ENCODE results near the gene ESPN. TPM values are rescaled to one million over a fixed set of nuclear protein-coding genes. Genes with fewer than 3 reads are reported as not detected.

ESPN gene
- total and polyA plus RNA-seq, 2 of the 8 experiments (the other 6 are each of a cell fraction or from before 2014, with no cell fraction given) = 5.2 to 16.3 TPM

DNA sequence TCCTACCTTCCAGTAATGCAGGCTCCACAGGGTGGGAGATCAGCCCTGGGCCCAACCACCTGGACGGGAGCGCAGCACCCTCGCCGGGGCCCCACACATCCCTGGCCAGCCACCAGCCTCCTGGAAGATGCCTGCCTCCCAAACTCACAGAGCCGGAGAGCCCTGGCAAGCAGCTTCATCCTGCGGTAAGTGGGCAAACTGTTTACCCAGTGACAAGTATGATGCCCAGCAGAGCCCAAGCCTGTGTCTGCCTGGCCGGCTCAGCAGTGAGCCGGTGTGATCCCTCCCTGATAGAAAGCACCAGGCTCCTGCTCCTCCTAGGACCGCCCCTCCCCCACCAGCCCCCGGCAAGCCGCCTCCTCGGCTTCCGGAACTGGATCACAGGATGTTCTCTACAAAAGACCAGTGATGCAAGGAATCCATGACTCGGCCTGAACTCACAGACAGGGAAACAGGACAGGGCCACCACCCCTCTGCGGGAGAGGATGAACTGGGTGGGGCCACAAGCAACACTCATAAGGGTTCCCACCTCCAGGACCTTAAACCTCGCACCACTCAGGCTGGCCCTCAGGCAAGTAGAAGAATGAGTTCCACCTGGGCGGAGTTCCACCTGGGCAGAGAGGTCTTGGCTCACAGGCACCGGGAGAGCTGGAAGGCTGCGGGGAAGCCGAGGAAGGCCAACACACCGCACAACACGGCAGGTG is 38.9 kb upstream of the ESPN start (continued):
- TF ChIP-seq, protein P1, sequence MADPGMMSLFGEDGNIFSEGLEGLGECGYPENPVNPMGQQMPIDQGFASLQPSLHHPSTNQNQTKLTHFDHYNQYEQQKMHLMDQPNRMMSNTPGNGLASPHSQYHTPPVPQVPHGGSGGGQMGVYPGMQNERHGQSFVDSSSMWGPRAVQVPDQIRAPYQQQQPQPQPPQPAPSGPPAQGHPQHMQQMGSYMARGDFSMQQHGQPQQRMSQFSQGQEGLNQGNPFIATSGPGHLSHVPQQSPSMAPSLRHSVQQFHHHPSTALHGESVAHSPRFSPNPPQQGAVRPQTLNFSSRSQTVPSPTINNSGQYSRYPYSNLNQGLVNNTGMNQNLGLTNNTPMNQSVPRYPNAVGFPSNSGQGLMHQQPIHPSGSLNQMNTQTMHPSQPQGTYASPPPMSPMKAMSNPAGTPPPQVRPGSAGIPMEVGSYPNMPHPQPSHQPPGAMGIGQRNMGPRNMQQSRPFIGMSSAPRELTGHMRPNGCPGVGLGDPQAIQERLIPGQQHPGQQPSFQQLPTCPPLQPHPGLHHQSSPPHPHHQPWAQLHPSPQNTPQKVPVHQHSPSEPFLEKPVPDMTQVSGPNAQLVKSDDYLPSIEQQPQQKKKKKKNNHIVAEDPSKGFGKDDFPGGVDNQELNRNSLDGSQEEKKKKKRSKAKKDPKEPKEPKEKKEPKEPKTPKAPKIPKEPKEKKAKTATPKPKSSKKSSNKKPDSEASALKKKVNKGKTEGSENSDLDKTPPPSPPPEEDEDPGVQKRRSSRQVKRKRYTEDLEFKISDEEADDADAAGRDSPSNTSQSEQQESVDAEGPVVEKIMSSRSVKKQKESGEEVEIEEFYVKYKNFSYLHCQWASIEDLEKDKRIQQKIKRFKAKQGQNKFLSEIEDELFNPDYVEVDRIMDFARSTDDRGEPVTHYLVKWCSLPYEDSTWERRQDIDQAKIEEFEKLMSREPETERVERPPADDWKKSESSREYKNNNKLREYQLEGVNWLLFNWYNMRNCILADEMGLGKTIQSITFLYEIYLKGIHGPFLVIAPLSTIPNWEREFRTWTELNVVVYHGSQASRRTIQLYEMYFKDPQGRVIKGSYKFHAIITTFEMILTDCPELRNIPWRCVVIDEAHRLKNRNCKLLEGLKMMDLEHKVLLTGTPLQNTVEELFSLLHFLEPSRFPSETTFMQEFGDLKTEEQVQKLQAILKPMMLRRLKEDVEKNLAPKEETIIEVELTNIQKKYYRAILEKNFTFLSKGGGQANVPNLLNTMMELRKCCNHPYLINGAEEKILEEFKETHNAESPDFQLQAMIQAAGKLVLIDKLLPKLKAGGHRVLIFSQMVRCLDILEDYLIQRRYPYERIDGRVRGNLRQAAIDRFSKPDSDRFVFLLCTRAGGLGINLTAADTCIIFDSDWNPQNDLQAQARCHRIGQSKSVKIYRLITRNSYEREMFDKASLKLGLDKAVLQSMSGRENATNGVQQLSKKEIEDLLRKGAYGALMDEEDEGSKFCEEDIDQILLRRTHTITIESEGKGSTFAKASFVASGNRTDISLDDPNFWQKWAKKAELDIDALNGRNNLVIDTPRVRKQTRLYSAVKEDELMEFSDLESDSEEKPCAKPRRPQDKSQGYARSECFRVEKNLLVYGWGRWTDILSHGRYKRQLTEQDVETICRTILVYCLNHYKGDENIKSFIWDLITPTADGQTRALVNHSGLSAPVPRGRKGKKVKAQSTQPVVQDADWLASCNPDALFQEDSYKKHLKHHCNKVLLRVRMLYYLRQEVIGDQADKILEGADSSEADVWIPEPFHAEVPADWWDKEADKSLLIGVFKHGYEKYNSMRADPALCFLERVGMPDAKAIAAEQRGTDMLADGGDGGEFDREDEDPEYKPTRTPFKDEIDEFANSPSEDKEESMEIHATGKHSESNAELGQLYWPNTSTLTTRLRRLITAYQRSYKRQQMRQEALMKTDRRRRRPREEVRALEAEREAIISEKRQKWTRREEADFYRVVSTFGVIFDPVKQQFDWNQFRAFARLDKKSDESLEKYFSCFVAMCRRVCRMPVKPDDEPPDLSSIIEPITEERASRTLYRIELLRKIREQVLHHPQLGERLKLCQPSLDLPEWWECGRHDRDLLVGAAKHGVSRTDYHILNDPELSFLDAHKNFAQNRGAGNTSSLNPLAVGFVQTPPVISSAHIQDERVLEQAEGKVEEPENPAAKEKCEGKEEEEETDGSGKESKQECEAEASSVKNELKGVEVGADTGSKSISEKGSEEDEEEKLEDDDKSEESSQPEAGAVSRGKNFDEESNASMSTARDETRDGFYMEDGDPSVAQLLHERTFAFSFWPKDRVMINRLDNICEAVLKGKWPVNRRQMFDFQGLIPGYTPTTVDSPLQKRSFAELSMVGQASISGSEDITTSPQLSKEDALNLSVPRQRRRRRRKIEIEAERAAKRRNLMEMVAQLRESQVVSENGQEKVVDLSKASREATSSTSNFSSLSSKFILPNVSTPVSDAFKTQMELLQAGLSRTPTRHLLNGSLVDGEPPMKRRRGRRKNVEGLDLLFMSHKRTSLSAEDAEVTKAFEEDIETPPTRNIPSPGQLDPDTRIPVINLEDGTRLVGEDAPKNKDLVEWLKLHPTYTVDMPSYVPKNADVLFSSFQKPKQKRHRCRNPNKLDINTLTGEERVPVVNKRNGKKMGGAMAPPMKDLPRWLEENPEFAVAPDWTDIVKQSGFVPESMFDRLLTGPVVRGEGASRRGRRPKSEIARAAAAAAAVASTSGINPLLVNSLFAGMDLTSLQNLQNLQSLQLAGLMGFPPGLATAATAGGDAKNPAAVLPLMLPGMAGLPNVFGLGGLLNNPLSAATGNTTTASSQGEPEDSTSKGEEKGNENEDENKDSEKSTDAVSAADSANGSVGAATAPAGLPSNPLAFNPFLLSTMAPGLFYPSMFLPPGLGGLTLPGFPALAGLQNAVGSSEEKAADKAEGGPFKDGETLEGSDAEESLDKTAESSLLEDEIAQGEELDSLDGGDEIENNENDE (IDR thresholded peaks at IDR 0.05; ENCODE audit: insufficient replicate concordance, low read length) = no peak
- TF ChIP-seq TAF1 (IDR thresholded peaks at IDR 0.05; ENCODE audit: low read depth, low read length) = peak; percentile 59; the same call in 1 of the 2 replicates
- no peak for TF ChIP-seq GTF2F1 (IDR thresholded peaks at IDR 0.05; ENCODE audit: borderline replicate concordance, low read depth, low read length)
- no peak for TF ChIP-seq ATF3 (IDR thresholded peaks at IDR 0.05; ENCODE audit: insufficient read depth, low read depth, low read length)
- TF ChIP-seq KDM1A (IDR thresholded peaks at IDR 0.05; ENCODE audit: borderline replicate concordance, low read length) = no peak; the same call in 1 of the 2 replicates
- no peak; the same call in 1 of the 2 replicates for TF ChIP-seq PHF8 (conservative IDR thresholded peaks at IDR 0.05; ENCODE audit: low read depth, low read length)
- TF ChIP-seq POLR2A (IDR thresholded peaks at IDR 0.05; ENCODE audit: control extremely low read depth in 1 of 2, low read depth in 2 of 2, low read length in 2 of 2) = peak; percentile 33 to 56; a peak in 2 of 3 replicates
- TF ChIP-seq SIX5 (IDR thresholded peaks at IDR 0.05; ENCODE audit: low read depth, low read length) = no peak
- no peak for TF ChIP-seq CBX5 (IDR thresholded peaks at IDR 0.05; ENCODE audit: low read depth, low read length)
- TF ChIP-seq CTBP2 (IDR thresholded peaks at IDR 0.05; ENCODE audit: borderline replicate concordance, insufficient read depth, insufficient read length, low read length) = no peak

All from H1 (cell line).